GM21786 (cell line): Measurements from ENCODE around the gene KCNQ1.
"Not testable (repeated sequence)": the region's sequence is repeated elsewhere in the genome, so short reads cannot be mapped to it uniquely, and the experiment has no call there.

Experiments
- ATAC-seq: cut with Tn5 transposase; IDR thresholded peaks from one replicate; pipeline ENCODE4 v1.9.1; 2021; ENCODE audit not compliant: unreplicated experiment

KCNQ1 gene

DNA sequence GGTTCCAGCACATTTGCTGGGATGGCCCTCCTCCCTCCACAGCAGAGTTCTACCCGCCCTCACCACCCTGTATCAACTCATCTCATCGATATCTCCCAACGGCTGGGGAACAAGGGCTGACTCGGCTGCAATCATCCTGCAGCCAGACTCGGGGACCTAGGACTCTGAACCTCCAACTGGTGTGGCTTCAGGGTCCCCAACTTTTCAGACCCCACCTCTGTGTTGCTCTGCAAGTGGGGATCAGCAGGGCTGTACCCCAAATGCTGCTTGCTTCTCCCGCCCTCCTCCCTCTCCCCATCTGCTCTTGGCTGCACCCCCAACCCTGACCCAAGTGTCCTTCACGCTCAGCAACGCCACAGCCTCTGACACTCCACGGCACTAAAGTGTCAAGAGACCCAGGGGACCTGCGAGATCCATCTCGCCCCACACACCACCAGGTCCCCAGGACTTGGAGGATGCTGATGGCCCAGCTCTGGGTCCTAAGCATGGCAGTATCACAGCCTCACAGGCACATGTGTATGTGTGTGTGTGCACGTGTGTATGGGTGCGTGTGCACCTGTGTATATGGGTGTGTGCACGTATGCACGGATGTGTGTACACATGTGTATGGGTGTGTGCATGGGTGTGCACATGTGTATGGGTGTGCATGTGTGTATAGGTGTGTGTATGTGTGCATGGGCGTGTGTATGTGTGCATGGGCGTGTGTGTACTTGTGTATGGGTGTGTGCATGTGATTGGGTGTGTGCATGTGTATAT lies 26.4 kb downstream of the KCNQ1 start:
- ATAC-seq: no peak

GRCh38 chr11:2471804-2472096 lies 26.9 kb downstream of the KCNQ1 start:
- no peak for ATAC-seq

DNA sequence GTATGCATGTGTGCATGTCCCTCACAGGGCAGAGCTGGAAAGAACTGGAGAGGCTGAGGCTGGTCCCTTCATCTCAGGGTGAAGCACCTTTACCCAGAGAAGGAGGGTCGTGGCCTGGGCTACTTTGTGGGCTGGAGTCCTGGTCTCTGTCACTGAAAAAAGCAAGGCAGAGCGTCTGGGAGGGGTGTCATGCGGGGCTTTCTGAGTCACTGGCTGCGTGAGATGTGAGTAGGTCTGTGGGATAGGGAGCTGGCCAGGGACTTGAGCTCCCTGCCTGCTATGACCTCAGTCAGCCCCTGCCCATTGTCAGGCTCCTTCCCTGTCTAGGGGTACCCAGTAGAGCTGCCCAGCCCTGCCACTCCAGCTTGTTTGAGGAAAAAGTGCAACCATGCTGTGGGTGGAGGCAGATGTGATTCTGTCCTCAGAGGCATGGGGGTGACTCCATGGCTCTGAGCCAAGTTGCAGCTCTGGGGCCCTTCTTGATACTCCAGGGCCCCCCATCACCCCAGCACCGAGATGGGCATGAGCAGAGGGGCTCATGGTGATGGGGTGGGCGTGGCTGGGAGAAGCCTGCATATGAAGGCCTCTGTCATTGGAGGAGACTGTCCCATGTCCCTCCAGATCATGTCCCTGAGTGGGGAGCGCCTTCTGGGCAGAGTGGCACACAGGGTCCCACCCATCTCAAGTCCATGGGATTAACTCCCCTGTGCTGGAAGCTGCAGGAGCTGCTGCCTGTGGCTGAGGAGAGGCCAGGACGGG lies 27.8 kb downstream of the KCNQ1 start:
- no peak for ATAC-seq

GRCh38 chr11:2473361-2474058 lies 28.7 kb downstream of the KCNQ1 start:
- no peak for ATAC-seq

- ATAC-seq: no peak
These were observed 29.5 kb downstream of the KCNQ1 start for GRCh38 chr11:2474059-2474901.

DNA sequence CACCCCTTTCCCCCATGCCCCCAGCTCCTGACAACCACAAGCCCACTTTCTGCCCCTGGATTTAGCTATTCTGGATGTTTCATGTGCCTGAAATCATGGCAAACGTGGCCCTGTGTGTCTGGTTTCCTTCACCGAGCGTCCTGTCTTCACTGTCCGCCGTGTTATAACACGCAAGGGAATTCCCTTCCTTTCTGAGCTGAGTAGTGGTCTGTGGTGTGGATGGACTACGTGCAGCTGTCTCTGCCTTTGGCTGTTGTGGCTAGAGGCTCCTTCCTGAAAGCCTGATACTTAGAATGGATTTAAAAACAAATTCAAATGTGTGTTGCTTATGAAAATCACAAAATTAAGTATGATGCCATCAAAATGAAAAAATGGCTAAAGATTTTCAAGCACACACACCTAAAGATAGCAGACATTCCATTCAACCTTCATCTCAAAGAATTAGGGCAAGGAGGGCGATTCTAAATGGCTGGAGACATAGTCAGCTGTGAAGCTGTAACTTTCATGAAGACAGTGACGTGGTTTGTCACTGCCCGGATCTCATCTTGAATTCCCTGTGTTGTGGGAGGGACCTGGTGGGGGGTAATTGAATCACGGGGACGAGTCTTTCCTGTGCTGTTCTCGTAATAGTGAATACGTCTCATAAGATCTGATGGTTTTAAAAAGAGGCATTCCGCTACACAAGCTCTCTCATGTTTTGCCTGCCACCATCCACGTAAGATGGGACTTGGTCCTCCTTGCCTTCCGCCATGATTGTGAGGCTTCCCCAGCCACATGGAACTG lies 30.5 kb downstream of the KCNQ1 start:
- ATAC-seq: no peak

- no peak for ATAC-seq
These were observed 32.4 kb downstream of the KCNQ1 start for GRCh38 chr11:2477254-2477653.

GRCh38 chr11:2477936-2478335 lies 33.1 kb downstream of the KCNQ1 start:
- no peak for ATAC-seq

GRCh38 chr11:2480067-2480873 lies 35.5 kb downstream of the KCNQ1 start:
- ATAC-seq: not testable (repeated sequence)

DNA sequence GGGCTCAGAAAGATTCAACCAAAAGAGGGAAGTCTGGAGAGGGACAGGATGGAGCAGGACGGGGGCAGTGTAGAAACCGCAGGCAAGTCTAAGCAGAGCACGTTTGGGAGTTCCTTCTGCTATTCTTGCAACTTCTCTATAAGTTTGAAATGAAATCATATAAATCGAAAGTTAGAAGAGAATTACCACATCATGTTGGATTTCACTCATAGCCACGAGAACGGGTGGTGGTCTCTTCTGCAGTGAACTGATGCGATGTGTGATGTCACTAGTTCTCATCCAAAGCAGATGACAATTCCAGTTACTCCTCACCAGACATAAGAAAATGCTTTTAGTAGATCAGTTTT lies 36.0 kb downstream of the KCNQ1 start:
- ATAC-seq: no peak

- no peak for ATAC-seq
These were observed 36.4 kb downstream of the KCNQ1 start for GRCh38 chr11:2481253-2481652.

GRCh38 chr11:2482204-2482603 lies 37.4 kb downstream of the KCNQ1 start:
- no peak for ATAC-seq

GRCh38 chr11:2482745-2483144 lies 37.9 kb downstream of the KCNQ1 start:
- no peak for ATAC-seq

DNA sequence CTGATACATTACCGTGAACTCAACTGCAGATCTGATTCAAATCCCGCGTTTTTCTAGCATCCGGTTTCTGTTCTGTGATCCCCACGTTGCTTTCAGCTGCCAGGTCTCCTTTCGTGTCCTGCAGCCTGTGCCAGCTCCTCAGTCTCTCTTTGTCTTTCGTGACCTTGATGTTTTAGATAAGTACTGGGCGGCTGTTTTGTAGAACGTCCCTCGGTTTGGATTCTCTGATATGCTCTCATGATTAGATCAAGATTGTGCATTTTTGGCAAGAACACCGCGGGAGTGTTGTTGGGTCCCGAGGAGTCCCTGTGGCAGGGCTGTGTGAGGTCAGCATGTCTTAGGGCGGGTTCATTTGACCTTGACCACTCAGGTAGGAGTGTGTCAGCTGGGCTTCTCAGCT lies 38.6 kb downstream of the KCNQ1 start:
- no peak for ATAC-seq

GRCh38 chr11:2484576-2485125 lies 39.8 kb downstream of the KCNQ1 start:
- no peak for ATAC-seq

DNA sequence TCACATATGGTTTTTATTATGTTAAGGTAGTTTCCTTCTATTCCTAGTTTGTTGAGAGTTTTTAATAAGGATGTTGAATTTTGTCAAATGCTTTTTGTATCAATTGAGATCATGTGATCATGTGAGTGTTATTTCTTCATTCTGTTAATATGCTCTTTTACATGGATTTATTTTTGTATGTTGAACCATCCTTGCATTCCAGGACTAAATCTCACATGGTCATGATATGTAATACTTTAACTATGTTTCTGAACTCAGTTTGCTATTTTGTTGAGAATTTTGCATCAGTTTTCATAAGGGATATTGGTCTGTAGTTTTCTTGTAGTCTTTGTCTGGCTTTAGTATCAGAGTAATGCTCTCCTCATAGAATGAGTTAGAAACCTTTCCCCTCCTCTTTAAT lies 43.2 kb downstream of the KCNQ1 start:
- ATAC-seq: no peak

DNA sequence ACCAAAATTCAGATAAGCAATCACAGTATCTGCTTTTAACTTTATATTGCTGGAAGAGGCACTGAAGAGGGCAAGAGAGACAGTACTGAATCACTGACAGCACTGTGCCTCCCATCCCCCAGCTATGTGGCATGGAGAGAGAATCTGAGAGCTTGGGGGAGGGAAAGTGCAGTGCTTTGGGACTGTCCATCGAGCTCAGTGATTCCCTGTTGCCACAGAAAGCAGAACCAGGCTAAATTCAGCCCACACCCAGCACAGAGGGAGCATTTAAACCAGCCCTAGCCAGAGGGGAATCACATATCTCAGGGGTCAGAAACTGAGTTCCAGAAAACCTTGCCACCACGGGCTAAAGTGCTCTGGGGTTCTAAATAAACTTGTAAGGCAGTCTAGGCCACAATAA lies 44.3 kb downstream of the KCNQ1 start:
- no peak for ATAC-seq

- not testable (repeated sequence) for ATAC-seq
These were observed 53.1 kb downstream of the KCNQ1 start for GRCh38 chr11:2497951-2498350.

DNA sequence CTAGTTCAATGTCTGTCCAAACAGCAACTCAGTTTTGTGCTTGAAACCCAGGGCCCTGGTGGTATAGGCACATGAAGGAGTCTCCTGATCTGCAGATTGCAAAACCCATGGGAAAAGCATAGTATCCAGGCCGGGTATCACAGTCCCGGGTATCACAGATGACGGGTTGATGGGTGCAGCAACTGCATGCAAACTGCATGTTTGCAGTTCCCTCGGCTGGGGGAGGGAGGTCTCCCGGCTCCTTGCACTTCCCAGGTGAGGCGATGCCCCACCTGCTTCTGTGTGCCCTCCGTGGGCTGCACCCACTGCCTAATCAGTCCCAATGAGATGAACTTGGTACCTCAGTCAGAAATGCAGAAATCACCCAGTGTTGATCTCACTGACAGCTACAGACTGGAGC lies 53.9 kb downstream of the KCNQ1 start:
- no peak for ATAC-seq
